ENCODE results near the gene FKBP15. TPM values are rescaled to one million over a fixed set of nuclear protein-coding genes. Genes with fewer than 3 reads are reported as not detected.
"Not testable (repeated sequence)": the region's sequence is repeated elsewhere in the genome, so short reads cannot be mapped to it uniquely, and the experiment has no call there.

FKBP15 gene
- total and polyA plus RNA-seq, 4 experiments from 2014 or later, result 1.9 to 34.9 (median 27.0) TPM

DNA sequence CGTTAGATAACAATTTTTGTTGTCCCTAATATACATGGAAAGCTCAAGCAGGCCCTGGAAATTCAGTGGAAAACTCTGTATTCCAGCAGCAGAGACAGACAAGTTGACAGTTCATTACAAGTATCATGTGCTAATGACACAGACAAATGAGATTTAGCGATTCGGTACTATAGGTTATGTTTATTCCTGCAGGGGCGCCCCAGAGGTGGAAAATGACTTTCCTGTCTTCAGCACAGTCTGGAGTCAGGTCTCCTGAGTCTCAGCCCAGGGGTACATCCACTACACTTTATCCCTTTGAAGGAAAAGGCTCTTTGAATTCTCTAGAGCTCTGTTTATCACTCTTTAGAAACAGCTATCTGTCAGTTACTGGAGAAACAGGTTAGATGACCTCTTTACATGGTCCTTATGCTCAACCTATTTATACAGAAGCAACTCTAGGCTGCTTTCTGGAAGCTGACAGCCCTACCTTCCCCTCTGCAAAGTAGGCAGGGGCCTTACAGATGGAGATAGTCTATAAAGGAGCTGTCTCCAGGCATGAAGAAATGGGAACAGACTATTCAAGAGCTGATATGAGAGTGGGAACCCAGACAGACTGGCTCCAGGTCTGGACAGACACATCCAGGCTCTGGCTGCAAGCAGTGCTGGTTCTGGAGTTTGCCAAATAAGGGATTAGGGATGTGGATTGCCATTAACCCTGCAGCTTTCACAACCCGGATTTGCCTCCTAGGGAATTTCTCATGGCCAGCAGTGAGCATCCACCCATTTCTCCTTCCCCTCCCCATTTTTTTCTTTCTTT is 77.4 kb downstream of the FKBP15 start:
- Mint-ChIP-seq H3K27me3 (peaks cover 18 to 29% of the 10 kb centered on the region in 2 donors), H3K4me1 (no peaks in the 10 kb centered on the region), H3K4me3 (no peak overlapping the region), H3K36me3 (peaks cover 0 to 4% of the 10 kb centered on the region in 2 donors), H3K27ac (no peak overlapping the region), H3K9me3 (peaks cover 0 to 28% (median 14%) of the 10 kb centered on the region in 8 donors)
- CTCF ChIA-PET (ENCODE audit: partially characterized antibody), result no interaction called here
- intact Hi-C loops (cut with micrococcal nuclease), result no loop called here
- no peaks in the 10 kb centered on the region for H3K27me3 ChIP-seq (ENCODE audit: insufficient read depth, low read length)
- H3K36me3 ChIP-seq (ENCODE audit: insufficient read depth, low read length), result no peaks in the 10 kb centered on the region
- DNase-seq, result no peak
- no peak overlapping the region for H3K27ac ChIP-seq (ENCODE audit: low read depth, low read length)
- H3K9me3 ChIP-seq (ENCODE audit: control insufficient read depth in 1 of 2, low read length in 2 of 2), result no peaks in the 10 kb centered on the region
- POLR2A ChIA-PET (ENCODE audit: partially characterized antibody), result no interaction called here
- H3K4me1 ChIP-seq (ENCODE audit: insufficient read depth, low read length), result no peaks in the 10 kb centered on the region
- H3K4me3 ChIP-seq (ENCODE audit: low read length in 2 of 2), result no peak overlapping the region

DNA sequence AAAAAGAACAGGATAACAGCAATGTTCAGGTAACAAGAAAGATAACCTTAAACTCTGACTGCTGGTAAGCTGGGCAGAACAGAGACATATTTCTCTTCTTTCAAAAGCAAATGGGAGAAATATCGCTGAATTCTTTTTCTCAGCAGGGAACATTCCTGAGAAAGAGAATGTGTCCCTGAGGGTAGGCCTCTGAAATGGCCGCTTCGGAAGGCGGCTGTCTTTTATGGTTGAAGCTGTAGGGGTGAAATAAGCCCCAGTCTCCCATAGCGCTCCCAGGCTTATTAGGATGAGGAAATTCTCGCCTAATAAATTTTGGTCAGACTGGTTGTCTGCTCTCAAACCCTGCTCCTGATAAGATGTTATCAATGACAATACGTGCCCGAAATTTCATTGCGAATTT is 80.2 kb downstream of the FKBP15 start:
- DNase-seq; H3K4me3 ChIP-seq (ENCODE audit: low read length in 2 of 2); H3K36me3 Mint-ChIP-seq; H3K36me3 ChIP-seq (ENCODE audit: insufficient read depth, low read length); H3K4me1 Mint-ChIP-seq; H3K4me1 ChIP-seq (ENCODE audit: insufficient read depth, low read length); POLR2A ChIA-PET (ENCODE audit: partially characterized antibody); H3K27me3 ChIP-seq (ENCODE audit: insufficient read depth, low read length); H3K27ac ChIP-seq (ENCODE audit: low read depth, low read length); intact Hi-C loops (cut with micrococcal nuclease); H3K27ac Mint-ChIP-seq; H3K4me3 Mint-ChIP-seq; H3K9me3 ChIP-seq (ENCODE audit: control insufficient read depth in 1 of 2, low read length in 2 of 2): not testable (repeated sequence)
- H3K9me3 Mint-ChIP-seq, result peaks cover 0 to 28% (median 14%) of the 10 kb centered on the region in 8 donors
- peaks cover 16 to 23% of the 10 kb centered on the region in 2 donors for H3K27me3 Mint-ChIP-seq
- CTCF ChIA-PET (ENCODE audit: partially characterized antibody), result interaction anchor here (2.0 kb wide), 1 partner anchor 10 kb away, joined by 8 read pairs; the partner anchor contains the start of gene SLC31A2

DNA sequence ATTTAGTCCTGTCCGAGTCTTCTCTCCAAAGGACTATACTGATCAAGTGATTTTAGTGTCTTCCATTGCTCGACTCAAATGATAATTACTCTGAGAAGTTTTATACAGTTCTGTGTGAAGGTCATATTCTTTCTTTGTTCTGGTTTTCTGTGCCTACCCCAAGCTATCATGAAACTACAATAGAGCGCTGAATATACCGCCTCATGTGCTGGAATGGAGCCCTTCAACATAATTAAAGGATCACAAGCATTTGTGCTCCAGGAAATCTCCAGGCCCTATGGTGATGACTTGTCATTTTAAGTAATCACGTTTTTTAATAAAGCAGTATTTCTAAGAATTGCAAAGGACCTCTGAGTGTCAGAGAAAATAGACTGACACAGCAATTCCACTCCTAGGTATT is 81.1 kb downstream of the FKBP15 start:
- no peaks in the 10 kb centered on the region for H3K4me1 ChIP-seq (ENCODE audit: insufficient read depth, low read length)
- H3K27ac Mint-ChIP-seq, result no peak overlapping the region
- intact Hi-C loops (cut with micrococcal nuclease), result no loop called here
- H3K4me3 Mint-ChIP-seq, result no peak overlapping the region
- H3K36me3 Mint-ChIP-seq, result peaks cover 0 to 4% of the 10 kb centered on the region in 2 donors
- H3K9me3 Mint-ChIP-seq, result peaks cover 0 to 28% (median 14%) of the 10 kb centered on the region in 8 donors
- H3K27me3 ChIP-seq (ENCODE audit: insufficient read depth, low read length), result no peaks in the 10 kb centered on the region
- ChIA-PET POLR2A (ENCODE audit: partially characterized antibody) (no interaction called here), CTCF (ENCODE audit: partially characterized antibody) (interaction anchor here (2.0 kb wide), 1 partner anchor 11 kb away, joined by 8 read pairs; the partner anchor contains the start of gene SLC31A2)
- H3K36me3 ChIP-seq (ENCODE audit: insufficient read depth, low read length), result no peaks in the 10 kb centered on the region
- peaks cover 9 to 19% of the 10 kb centered on the region in 2 donors for H3K27me3 Mint-ChIP-seq
- H3K9me3 ChIP-seq (ENCODE audit: control insufficient read depth in 1 of 2, low read length in 2 of 2), result no peaks in the 10 kb centered on the region
- H3K27ac ChIP-seq (ENCODE audit: low read depth, low read length), result no peak overlapping the region
- H3K4me3 ChIP-seq (ENCODE audit: low read length in 2 of 2), result no peak overlapping the region
- no peaks in the 10 kb centered on the region for H3K4me1 Mint-ChIP-seq
- no peak for DNase-seq

DNA sequence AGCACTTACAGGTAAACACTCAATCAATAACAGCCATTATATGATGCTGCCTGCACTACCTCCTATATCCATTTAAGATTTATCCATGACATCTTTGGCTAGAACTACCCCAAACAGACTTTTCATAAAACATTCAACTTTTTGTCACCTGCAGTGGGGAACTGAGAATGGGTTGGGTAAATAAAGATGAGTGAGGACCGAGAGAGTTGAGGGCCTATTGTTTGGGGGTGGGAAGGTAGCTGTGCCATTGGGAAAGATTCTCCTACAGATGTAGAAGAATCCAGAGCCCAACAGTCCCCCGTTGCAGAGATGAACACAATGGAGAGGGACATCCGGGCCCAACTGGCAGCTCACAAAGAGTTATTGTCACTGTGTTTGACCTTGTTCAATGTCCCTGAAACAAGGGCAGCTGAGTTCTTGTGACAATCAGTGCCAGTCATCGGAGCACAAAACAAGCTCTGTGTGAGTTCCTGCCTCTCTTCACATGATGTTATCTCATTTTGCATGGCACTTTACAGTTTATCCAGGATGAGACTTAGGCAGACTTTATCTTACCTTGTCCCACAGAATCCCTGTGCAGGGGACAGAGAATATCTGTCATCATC is 81.8 kb downstream of the FKBP15 start:
- POLR2A ChIA-PET (ENCODE audit: partially characterized antibody), result no interaction called here
- H3K36me3 ChIP-seq (ENCODE audit: insufficient read depth, low read length), result no peaks in the 10 kb centered on the region
- no peak overlapping the region for H3K27ac Mint-ChIP-seq
- peaks cover 7 to 14% of the 10 kb centered on the region in 2 donors for H3K27me3 Mint-ChIP-seq
- CTCF ChIA-PET (ENCODE audit: partially characterized antibody), result interaction anchor here (0.5 to 2.0 kb wide), 2 partner anchors 12 to 1705 kb away, joined by 3 to 8 read pairs; partner anchors contain the start of gene SLC31A2
- no peaks in the 10 kb centered on the region for H3K9me3 ChIP-seq (ENCODE audit: control insufficient read depth in 1 of 2, low read length in 2 of 2)
- peaks cover 0 to 28% (median 14%) of the 10 kb centered on the region in 8 donors for H3K9me3 Mint-ChIP-seq
- H3K36me3 Mint-ChIP-seq, result peaks cover 0 to 4% of the 10 kb centered on the region in 2 donors
- no peak for DNase-seq
- H3K4me1 Mint-ChIP-seq, result no peaks in the 10 kb centered on the region
- no peaks in the 10 kb centered on the region for H3K27me3 ChIP-seq (ENCODE audit: insufficient read depth, low read length)
- H3K27ac ChIP-seq (ENCODE audit: low read depth, low read length), result no peak overlapping the region
- H3K4me3 ChIP-seq (ENCODE audit: low read length in 2 of 2), result no peak overlapping the region
- no peaks in the 10 kb centered on the region for H3K4me1 ChIP-seq (ENCODE audit: insufficient read depth, low read length)
- no peak overlapping the region for H3K4me3 Mint-ChIP-seq
- intact Hi-C loops (cut with micrococcal nuclease), result no loop called here

DNA sequence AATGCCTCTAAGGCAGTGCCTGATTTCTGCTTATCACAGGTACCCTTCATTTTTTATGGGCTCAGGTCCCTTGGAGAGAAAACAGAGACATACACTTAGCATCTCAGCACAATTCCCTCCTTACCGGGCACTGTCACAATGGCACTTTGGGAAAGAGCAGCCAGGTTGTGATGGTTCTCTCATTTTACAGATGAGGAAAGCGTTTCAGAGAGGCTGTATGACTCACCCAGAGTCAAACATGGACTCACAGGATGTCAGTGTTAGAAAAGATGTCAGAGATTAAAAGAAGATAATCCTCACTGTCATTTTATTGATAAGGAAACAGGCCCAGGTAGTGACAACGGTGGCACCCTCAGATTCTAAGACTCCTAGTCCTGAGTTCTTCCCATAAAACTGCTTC is 82.3 kb downstream of the FKBP15 start:
- H3K36me3 ChIP-seq (ENCODE audit: insufficient read depth, low read length), result no peaks in the 10 kb centered on the region
- no peaks in the 10 kb centered on the region for H3K27me3 ChIP-seq (ENCODE audit: insufficient read depth, low read length)
- H3K4me3 Mint-ChIP-seq, result no peak overlapping the region
- no peak overlapping the region for H3K27ac Mint-ChIP-seq
- intact Hi-C loops (cut with micrococcal nuclease), result no loop called here
- peaks cover 4 to 13% of the 10 kb centered on the region in 2 donors for H3K27me3 Mint-ChIP-seq
- CTCF ChIA-PET (ENCODE audit: partially characterized antibody), result interaction anchor here (1.4 to 2.0 kb wide), 2 partner anchors 12 to 26 kb away, joined by 4 to 8 read pairs; partner anchors contain the start of gene SLC31A2
- H3K4me3 ChIP-seq (ENCODE audit: low read length in 2 of 2), result no peak overlapping the region
- DNase-seq, result no peak
- no peaks in the 10 kb centered on the region for H3K9me3 ChIP-seq (ENCODE audit: control insufficient read depth in 1 of 2, low read length in 2 of 2)
- H3K4me1 Mint-ChIP-seq, result no peaks in the 10 kb centered on the region
- H3K4me1 ChIP-seq (ENCODE audit: insufficient read depth, low read length), result no peaks in the 10 kb centered on the region
- peaks cover 0 to 4% of the 10 kb centered on the region in 2 donors for H3K36me3 Mint-ChIP-seq
- peaks cover 0 to 28% (median 14%) of the 10 kb centered on the region in 8 donors for H3K9me3 Mint-ChIP-seq
- H3K27ac ChIP-seq (ENCODE audit: low read depth, low read length), result no peak overlapping the region
- POLR2A ChIA-PET (ENCODE audit: partially characterized antibody), result no interaction called here

DNA sequence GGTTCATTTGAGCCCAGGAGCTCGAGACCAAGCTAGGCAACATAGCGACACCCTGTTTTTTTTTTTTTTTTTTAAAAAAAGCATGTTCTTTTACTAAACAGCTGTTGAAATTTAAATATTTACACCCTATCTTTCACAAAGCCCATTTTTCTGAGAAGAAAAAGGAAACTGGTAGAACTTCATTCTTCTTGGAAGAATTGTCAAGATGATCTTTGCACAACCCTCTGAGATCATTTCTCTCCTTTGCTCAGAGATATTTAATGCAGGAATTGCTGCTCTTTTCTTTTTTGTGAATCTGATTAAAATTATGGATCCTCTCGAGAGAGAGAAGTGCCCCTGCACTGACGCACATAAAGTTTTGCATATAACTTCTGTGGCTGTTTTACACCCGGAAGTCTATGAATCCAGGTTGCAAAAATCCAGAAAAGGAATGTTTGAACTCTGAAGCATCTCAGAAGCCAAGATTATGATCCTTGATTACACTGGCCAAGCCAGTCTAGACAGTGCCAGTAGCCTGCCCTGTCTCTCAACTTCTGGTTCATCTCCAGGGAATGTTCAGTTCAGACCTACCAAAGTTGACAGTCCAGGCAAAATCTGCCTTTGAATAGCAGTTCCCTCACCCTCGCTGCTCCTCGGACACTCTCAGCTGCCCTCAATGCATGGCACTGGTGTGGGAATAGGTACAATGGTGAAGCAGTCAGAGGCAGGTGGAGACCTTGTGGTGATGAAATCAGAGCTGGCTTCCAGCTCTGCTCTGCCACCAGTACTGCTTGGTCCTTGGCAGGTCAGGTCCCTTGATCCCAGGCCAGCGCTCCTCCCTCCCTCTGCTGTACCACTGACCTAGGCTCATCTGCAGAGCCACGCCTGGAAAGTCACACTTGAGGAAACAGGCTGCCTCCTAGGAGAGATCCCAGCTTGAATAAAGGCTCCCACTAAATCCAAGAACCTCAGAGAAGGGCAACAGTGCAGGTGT is 83.6 kb downstream of the FKBP15 start:
- H3K36me3 Mint-ChIP-seq, result peaks cover 0 to 4% of the 10 kb centered on the region in 2 donors

More for the DNA sequence above, 83.6 kb downstream of the FKBP15 start:
- no peak for DNase-seq
- Histone ChIP-seq H3K27ac (ENCODE audit: low read depth, low read length) (no peak overlapping the region), H3K27me3 (ENCODE audit: insufficient read depth, low read length) (no peaks in the 10 kb centered on the region), H3K36me3 (ENCODE audit: insufficient read depth, low read length) (no peaks in the 10 kb centered on the region), H3K4me3 (ENCODE audit: low read length in 2 of 2) (no peak overlapping the region), H3K9me3 (ENCODE audit: control insufficient read depth in 1 of 2, low read length in 2 of 2) (no peaks in the 10 kb centered on the region), H3K4me1 (ENCODE audit: insufficient read depth, low read length) (no peaks in the 10 kb centered on the region)
- POLR2A ChIA-PET (ENCODE audit: partially characterized antibody), result no interaction called here
- H3K27me3 Mint-ChIP-seq, result peaks cover 3 to 4% of the 10 kb centered on the region in 2 donors
- CTCF ChIA-PET (ENCODE audit: partially characterized antibody), result interaction anchor here (1.0 to 1.4 kb wide), 2 partner anchors 11 to 25 kb away, joined by 3 to 4 read pairs; no protein-coding TSS in a partner anchor
- H3K4me3 Mint-ChIP-seq, result no peak overlapping the region
- no peak overlapping the region for H3K27ac Mint-ChIP-seq
- intact Hi-C loops (cut with micrococcal nuclease), result no loop called here
- peaks cover 0 to 24% (median 12%) of the 10 kb centered on the region in 8 donors for H3K9me3 Mint-ChIP-seq
- no peaks in the 10 kb centered on the region for H3K4me1 Mint-ChIP-seq
